HCT116 (cell line): ENCODE measurements around the gene IMPA2.

Experiments used
- CEBPB ChIP-seq: IDR thresholded peaks from 2 replicates; pipeline ENCODE4 v1.6.1; 2012; ENCODE audit warnings: low read depth
- CTCF ChIP-seq, 3 experiments: fragments of 200-600 bp in 1 of 3; sonication (generic) in 1 of 3; IDR thresholded peaks in 2 of 3; conservative IDR thresholded peaks in 1 of 3; 2 replicates each; pipeline ENCODE4 v1.5.1; 2012 to 2017; ENCODE audit warnings: low read depth in 2 of 3, low read length in 2 of 3, antibody characterized with exemption in 1 of 3, borderline replicate concordance in 1 of 3, control low read depth in 1 of 3, mild to moderate bottlenecking in 1 of 3, mixed read lengths in 1 of 3, mixed run types in 1 of 3, moderate library complexity in 1 of 3; ENCODE audit not compliant: insufficient read depth in 1 of 3
- EGR1 ChIP-seq: IDR thresholded peaks from 2 replicates; pipeline ENCODE4 v1.6.1; 2012; ENCODE audit warnings: low read depth
- ELF1 ChIP-seq: IDR thresholded peaks from 2 replicates; pipeline ENCODE4 v1.6.1; 2012; ENCODE audit warnings: low read depth, borderline replicate concordance
- EZH2 ChIP-seq: fragments of 200-600 bp; sonication (generic); IDR thresholded peaks from 2 replicates; pipeline ENCODE4 v1.6.1; 2017; ENCODE audit warnings: antibody characterized with exemption, mixed run types
- MAX ChIP-seq: IDR thresholded peaks from 2 replicates; pipeline ENCODE4 v1.6.1; 2012
- POLR2A ChIP-seq: IDR thresholded peaks from 2 replicates; pipeline ENCODE4 v1.7.0; 2011; ENCODE audit warnings: borderline replicate concordance; ENCODE audit not compliant: insufficient read depth, insufficient read length; ENCODE audit errors: extremely low read depth
- POLR2AphosphoS5 ChIP-seq: IDR thresholded peaks from 2 replicates; pipeline ENCODE4 v1.6.1; 2011; ENCODE audit warnings: mild to moderate bottlenecking, low read depth, low read length, moderate library complexity
- RAD21 ChIP-seq: IDR thresholded peaks from 2 replicates; pipeline ENCODE4 v1.6.1; 2012; ENCODE audit warnings: low read depth, mild to moderate bottlenecking
- REST ChIP-seq: IDR thresholded peaks from 2 replicates; pipeline ENCODE4 v1.6.1; 2012; ENCODE audit warnings: low read depth
- SP1 ChIP-seq: IDR thresholded peaks from 2 replicates; pipeline ENCODE4 v1.6.1; 2012; ENCODE audit warnings: low read depth
- SRF ChIP-seq: IDR thresholded peaks from 2 replicates; pipeline ENCODE4 v1.6.1; 2012; ENCODE audit warnings: low read depth

GRCh38 chr18:12011957-12012549 lies 30.7 kb downstream of the IMPA2 start:
- TF ChIP-seq RAD21 (no peak), CTCF (IDR thresholded peaks at IDR 0.05 in 2 of 3, conservative IDR thresholded peaks at IDR 0.05 in 1 of 3; ENCODE audit: borderline replicate concordance in 1 of 3, insufficient read depth in 1 of 3, low read depth in 2 of 3, low read length in 2 of 3) (no peak), EGR1 (no peak), POLR2A (no peak), POLR2AphosphoS5 (no peak), EZH2 (no peak), MAX (no peak), CEBPB (no peak), SRF (no peak), REST (no peak), ELF1 (no peak), SP1 (no peak)
